ENCODE results near the gene MRPS15.

The MRPS15 gene

DNA sequence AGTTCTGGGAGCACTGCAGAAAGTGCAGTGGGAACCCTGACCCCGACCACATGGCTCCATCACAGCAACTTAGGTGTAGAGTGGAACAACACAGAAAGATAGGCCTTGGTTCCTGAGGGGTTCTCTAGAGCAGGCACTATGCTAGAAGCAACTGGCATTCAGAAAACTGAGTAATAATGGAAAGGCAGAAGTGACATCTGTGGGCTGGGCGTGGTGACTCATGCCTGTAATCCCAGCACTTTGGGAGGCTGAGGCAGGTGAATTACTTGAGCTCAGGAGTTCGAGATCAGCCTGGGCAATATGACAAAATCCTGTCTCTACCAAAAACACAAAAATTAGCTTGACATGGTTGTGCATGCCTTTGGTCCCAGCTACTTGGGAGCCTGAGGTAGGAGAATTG is 5.3 kb downstream of the MRPS15 start:
- no peak for DNase-seq (ENCODE audit: low read depth)

DNA sequence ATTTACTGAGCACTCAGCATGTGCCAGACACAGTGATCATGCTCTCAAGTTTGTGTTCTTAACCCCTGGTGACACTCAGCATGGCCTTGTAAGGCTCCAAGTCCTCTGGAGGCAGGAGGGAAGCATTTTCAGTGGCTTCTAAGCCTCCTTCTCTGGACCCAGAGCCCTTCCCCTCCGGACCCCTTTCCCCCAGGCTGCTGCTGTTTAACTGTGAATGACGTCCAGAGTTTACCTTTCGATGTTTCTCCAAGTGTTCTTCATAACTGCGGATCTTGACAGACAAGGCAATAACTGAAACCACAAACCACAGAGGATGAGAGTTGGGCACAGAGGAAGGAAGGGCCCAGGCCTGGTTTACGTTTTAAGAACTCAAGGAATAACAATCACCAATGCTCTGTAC is 6.5 kb downstream of the MRPS15 start:
- no peak for DNase-seq (ENCODE audit: low read depth)

DNA sequence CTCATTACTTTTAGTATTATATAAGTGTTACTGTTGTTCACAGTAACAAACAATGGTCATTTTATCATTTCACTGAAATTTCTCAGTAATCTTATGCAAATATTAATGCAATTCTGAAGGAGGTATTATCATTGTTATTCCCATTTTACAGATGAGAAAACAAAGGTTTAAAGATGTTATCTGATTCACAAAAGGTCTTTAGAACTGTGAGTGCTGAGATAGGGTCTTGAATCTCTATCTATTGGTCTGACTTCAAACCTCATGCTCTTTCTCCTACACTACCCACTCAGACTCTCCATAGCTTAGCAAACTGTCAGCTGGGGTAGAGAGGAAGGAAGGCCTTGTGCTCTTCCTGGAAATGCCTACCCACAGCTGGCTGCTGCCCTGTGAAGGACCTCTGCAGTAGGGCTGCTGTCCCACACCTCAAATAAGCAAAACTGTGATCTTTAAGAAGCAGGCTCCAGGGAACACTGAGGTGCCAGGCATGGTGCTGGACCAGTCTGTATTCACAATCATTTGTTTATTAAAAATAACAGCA is 7.7 kb downstream of the MRPS15 start:
- no peak for DNase-seq (ENCODE audit: low read depth)

DNA sequence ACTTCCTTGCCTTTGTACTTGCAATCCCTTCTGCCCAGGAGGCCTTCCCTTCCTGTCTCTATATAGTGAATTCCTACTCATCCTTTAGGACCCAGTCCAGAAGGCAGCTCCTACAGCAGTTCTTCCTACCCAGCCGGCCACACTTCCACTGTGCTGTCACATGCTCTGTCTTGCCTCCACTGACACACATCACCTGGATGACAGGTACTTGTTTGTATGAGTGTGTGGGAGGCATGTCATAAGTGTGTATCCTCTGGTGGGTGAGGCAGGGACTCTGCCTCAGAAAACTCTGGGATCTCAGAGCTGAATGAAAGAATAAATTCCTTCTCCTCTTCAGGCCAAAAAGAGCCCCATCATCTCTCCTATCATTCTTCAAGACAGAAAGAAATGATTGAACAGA is 8.8 kb downstream of the MRPS15 start:
- no peak for DNase-seq (ENCODE audit: low read depth)

DNA sequence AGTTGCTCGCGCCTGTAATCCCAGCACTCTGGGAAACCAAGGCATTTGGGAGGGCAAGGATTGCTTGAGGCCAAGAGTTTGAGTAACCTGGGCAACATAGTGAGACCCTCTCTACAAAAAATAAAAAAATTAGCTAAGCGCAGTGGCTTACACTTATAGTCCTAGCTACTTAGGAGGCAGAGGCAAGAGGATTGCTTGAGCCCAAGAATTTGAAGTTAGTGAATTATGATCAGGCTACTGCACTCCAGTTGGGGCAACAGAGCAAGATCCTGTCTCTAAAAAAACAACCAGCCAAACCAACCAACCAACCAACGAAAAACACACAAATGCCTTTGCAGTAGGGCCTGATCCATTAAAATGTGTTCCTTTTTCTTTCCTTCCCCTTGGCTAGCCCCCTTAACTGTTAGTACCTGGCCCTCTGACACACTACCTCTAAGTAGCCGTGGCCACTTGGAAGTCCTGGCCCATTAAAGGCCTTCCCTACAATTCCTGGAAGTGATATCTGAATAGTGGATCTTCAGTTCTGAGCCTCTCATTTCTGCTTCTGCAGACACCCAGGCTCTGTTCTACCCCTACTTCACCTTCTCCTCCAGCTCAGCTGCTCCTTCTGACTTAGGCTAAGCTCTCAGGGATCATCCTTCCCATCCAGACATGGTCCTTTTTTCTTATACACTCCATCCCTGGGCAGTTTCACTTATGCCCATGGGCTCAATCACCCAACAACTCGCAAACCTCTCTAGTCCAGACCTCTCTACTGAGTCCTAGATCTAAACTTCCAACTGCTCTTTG is 10.4 kb downstream of the MRPS15 start:
- no peak for DNase-seq (ENCODE audit: low read depth)

DNA sequence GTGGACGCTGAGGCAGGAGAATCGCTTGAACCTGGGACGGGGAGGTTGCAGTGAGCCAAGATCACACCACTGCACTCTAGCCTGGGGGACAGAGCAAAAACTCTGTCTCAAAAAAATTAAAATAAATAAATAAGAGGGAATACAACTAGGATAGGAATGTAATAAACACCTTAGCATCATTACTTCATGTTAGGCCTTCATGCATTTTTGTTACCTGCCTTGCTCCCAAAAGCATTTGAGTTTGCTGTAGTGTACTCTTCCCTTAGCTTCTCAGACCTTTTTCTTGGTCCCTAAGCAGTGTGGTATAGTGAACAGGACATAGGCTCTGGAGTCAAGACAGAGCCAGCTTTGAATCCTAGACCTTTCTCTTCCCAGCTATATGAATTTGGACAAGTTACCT is 11.1 kb downstream of the MRPS15 start:
- DNase-seq (ENCODE audit: low read depth): no peak

DNA sequence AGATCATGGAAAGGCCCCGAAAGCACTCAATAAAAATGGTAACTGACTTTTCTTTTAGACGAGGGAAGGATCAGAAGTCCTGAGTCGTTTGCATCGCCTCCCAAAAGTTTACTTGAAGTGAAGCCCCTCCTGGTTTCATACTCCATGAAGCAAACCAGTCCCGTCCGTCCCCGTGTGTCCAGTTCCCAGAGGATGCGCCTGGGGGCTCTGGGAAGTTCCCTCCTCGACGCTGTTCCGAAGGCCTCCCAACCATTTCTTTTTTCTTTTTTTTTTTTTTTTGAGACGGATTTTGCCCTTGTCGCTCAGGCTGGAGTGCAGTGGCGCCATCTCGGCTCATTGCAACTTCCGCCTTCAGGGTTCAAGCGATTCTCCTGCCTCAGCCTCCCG is 13.3 kb downstream of the MRPS15 start:
- DNase-seq (ENCODE audit: low read depth): no peak

DNA sequence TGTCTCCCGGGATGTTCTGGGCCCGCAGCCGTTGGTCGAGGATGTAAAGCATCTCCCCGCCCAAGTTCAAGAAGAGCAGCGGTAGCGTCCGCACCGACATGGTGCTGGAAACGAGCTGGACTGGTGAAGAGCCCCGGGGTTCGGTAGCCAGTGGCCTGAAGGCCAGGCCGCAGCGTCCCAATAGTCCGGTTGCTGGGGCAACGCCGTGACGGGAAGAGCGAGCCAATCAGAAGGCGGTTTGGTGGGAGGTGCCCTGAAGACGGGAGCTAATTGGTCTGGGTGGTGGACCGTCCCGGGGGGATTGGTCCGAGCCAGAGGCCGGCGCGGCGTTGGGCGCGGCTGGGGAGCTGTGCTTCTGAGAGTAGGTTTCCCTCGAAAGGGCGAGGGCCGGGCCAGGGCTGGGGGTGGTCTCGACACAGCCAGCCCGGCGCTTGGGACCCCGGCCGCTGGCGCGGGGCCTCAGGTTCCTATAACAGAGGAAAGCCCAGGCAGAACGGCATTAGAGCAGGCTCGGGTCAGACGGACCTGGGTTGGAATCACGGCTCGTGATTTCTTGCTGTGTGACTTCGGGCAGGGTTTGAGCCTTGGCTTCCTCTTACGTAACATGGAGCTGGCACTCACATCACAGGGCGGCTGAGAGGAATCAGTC is 13.8 kb downstream of the MRPS15 start, which contains the start of gene OSCP1:
Gene OSCP1, minus strand, starts transcription at position 182 of the 649 bp plus-strand sequence. Its CDS starts 82 bp downstream, at position 100.
- DNase-seq (ENCODE audit: low read depth): peak; percentile 75

DNA sequence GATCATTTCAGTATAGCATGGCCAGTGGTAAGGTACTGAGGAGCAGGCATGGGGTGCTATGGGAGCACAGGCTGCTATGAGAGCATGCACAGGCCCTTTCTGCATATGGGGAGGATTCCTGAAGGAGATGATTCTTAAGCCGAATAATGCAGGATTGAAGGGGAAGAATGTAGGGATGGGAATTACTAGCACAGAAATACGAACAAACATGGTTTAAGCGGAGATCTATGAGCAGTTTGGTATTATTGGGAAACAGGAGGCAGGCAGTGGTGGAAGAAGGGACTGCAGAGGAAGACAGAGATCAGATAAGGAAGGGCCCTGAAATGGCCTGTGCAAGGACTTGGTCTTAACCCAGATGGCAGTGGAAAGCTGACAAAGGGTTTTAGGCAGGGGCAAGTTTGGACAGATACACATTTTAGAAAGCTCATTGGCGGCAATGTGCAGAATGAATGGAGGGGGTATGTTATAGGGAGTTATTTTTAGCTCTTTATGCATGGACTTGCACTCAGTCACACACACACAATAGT is 15.6 kb downstream of the MRPS15 start:
- DNase-seq (ENCODE audit: low read depth): no peak

DNA sequence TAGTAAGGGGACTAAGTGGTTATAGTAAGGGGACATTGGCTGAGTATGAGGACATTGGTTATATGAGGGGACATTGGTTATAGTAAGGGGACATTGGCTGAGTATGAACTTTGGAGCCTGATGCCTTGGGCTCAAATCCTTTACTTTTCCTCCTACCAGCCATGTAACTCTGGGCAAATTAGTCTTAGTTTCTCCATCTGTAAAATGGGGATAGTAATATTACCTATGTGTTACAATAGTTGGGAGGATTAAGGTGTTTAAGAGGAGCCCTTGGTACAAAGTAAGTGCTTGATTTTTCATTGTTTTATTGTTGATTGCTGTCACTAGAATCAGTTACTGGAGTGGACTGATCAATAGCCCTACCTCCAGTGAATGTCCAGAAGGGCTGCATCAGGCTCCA is 16.7 kb downstream of the MRPS15 start:
- DNase-seq (ENCODE audit: low read depth): no peak

DNA sequence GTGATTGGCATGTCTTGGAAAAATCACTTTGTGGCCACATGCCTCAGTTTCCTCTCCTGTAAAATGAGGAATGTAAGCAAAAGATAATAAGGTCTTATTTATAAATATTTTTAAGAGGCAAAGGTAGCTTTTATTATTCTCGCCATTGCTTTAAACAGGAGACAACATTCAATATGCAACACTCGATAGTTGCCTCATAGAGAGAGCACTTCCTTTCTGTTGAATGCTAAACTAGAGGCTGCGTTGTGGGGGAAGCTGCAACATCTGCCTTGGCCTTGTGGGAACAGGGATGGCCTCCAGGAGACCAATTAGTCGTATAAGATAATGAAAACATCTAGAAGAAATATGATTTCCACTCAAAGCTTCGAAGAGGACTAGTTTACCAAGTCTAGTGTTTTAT is 17.4 kb downstream of the MRPS15 start:
- DNase-seq (ENCODE audit: low read depth): no peak

DNA sequence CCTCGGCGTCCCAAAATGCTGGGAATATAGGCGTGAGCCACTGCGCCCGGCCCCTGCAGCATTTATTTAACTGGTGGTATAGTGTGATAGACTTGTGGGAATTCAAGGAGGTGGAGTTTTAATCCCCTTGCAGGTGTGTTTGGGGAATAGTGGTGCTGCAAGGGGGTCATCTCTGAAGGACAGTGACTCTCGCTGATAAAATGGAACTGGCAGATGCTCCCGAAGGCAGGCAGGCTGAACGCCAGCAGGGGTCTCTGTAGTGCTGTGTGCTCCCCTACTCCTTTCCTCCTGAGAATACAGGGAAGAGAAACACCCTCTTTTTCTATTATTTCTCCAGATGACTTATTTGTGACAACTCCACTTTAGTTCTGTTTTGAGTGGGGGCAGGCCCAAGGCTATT is 17.9 kb downstream of the MRPS15 start:
- DNase-seq (ENCODE audit: low read depth): no peak

DNA sequence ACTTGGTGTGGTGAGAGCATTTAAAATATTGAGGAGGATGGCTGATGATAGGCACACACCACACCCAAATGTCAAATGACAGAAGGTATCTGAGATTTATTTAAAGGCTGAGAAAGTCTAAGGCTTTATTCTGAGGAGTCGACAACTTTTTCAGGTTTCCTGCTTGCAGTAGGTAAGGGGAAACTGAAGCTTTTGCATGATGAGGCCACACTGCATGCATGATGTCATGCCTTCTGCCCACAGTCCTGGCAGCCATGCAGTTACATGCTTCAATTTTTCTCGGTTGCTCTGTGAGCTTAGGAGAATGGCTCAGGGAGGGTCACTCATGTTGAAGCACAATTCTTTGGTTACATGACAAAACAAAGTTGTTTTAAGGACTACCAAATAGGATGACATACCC is 20.9 kb downstream of the MRPS15 start:
- DNase-seq (ENCODE audit: low read depth): no peak

DNA sequence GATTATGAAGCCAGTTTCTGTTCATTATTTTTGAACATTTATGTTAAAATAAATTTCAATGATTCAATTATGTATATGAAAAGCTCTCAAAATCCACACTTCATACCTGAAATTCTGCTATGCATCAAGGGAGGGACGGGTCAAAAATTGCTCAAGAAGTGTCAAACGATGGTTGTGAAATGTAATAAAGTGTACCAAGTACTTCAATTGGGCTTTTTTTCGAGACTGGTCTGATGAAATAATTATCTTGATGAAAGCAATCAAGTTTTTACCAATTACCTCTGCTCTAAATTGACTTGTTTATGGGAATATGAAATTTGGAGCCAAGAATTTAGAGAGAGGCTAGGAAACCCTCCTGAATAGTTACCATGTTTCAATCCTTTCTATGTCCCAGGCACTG is 21.8 kb downstream of the MRPS15 start:
- no peak for DNase-seq (ENCODE audit: low read depth)

DNA sequence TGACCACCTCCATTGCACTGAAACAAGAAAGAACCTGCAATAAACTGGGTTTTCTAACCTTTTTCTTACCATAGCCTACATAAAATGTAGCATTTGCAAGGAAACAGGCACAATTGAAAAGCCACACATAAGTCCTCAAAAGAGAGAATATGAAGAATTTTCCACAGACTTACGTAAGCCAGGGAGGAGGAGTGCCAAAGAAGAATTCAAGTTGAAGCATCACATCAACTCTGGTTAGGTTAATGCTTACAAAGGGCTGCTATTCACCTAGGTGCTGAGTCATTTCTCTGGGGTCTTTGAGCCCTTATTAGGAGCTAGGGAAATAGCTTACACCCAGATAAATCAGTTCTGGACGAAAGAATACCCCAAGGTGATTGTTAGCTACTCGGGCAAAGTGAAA is 23.5 kb downstream of the MRPS15 start:
- no peak for DNase-seq (ENCODE audit: low read depth)

DNA sequence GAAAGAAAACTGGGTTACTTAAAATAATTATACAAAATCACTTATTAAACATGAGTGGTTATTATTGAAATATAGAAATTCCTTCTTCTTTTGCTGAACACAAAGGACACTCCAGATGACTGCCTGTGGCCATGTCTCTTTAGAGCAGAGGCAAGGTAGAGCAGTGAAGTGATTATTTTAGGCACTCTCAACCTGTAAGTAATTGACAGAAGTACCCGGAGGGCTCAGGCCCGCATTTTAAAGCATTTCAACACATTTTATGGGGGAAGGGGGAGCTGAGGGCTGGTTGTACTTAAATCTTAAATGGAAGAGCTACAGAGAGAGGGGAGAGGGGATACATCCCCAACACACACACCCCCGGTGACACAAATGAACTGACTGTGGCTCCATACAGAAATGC is 24.1 kb downstream of the MRPS15 start:
- no peak for DNase-seq (ENCODE audit: low read depth)

DNA sequence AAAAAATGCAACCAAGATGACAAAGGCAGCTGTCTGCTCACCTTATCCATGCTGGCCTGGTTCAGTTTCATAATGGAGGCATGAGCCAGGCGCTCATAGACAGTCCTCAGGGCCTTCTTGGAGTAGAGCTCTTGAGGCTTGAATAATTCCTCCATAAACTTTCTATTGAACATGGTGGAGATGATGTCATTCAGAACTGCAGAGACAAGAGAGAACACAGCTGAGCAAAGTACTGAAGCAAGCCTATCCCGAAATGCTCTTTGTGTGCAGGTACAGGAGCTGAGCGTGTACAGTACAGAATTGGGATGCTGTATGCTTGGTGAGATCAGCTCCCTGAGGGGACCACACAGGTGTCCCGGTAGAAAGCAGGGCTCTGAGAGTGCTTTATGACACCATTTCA is 25.5 kb downstream of the MRPS15 start:
- no peak for DNase-seq (ENCODE audit: low read depth)

DNA sequence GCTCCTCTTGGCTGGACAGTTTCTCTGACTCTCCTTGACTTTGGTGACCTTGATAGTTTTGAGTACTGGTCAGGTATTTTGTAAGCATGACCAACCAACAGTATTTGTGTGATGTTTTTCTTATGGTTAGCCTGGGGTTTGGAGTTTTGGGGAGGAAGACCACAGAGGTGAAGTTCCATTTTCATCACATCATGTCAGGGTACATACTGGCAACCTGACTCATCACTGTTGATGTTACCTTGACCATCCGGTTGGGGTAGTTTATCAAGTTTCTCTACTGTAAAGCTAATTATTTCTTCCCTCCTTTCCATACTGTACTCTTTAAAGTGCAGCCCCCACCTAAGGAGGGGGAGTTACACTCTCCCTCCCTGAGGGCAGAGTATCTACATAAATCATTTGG is 27.4 kb downstream of the MRPS15 start:
- DNase-seq (ENCODE audit: low read depth): no peak

DNA sequence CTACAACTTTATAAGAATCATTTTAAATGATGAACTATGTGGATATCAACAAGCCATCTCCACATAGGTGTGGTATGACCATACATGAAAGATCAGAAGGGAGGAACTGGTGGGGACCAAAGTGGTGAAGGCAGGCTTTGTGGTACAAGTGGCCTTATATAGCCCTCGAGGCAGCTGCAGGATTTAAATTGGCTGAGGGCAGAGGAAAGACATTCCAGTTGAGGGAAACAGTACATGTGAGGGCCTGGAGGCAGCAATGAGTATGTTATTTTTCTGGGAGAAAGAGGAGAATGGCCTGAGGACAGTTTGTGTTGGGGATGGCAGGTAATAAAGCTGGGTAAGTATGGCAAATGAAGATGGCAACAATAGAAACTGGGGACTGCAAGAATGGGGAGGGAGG is 31.1 kb downstream of the MRPS15 start:
- no peak for DNase-seq (ENCODE audit: low read depth)

DNA sequence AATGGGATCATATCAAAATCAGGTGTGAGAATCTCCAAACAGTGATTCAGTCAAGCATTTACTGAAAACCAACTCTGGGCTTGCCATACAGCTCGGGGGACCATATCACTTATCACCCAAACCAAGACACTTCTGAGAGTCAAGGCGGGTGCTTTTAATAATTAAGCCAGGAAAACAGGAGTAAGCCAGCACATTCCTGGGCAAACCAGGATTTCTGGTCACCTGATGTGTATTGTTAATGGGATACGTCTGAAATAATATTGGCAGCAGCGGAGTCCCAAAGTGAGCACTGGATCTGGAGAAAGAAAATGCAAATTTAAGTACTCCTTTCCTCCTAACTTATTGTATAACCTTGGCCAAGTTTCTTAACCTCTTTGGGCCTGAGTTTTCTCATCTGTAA is 31.6 kb downstream of the MRPS15 start:
- DNase-seq (ENCODE audit: low read depth): no peak

DNA sequence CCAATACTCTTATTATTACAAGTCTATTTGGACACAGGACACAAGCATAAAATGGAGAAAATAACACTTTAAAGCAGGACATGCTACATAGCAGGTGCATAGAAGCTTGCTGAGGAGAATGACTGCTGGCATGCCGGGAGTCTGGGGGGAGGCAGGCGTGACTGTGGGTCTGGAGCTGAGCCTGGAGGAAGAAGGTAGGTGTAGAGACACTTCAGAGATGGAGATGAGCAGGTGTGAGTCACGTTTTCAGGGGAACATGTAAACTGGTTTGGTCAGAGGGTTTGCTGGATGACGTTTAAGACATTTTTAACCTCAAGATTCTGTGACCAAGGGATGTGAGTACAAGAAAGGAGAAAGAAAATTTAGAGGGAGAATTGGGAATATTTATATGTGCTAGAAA is 38.4 kb downstream of the MRPS15 start:
- no peak for DNase-seq (ENCODE audit: low read depth)

DNA sequence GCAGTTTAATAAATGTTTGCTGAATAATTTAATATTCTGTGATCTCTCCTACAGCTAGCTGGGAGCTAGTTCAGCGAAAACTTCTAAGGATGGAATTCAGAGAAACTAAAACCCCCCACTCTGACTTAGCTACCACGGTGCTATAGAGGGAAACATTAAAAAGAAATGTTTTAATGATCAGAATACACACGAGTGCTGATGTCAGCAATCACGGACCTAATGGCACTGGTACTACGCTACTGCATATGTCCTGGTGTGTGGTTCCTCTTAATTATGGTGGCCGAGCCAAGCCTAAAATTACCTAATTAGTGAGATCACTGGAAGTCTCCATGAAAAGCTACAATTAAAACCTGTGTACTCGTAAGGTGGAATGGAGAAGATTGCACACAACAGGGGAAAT is 42.5 kb downstream of the MRPS15 start:
- DNase-seq (ENCODE audit: low read depth): no peak

DNA sequence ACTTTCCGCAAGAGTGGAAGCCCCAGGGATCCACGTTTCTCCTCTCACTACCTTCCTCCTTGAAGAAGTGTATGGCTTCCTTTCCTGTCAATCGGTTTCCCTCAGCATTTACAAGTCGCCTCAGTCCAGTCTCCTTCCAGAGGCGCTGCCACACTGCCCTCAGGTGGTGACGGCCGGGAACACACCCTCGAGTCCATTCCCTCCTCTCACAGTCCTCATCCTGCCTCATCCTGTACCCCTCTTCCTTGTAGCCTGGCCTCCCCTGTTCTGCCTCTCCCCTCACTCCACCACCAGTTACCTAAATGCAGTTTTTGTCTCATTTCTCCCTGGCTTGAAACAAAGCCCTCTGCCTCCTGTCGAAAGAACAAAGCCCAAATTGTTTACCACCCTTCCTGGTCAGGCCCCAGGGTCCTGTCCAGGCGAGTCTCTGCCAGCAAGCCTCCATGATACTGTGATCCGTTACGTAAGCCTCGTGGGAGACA is 43.3 kb downstream of the MRPS15 start:
- peak; percentile 85 for DNase-seq (ENCODE audit: low read depth)
